GM18909 (cell line): Measurements from ENCODE around the gene DPY19L3.
"Not testable (repeated sequence)": the region's sequence is repeated elsewhere in the genome, so short reads cannot be mapped to it uniquely, and the experiment has no call there.

Experiments used
- ATAC-seq: cut with Tn5 transposase; IDR thresholded peaks from one replicate; pipeline ENCODE4 v1.9.1; 2021; ENCODE audit warnings: mild to moderate bottlenecking; ENCODE audit not compliant: unreplicated experiment, poor library complexity

Gene DPY19L3

GRCh38 chr19:32489971-32490370 is 84.4 kb downstream of the DPY19L3 start:
- ATAC-seq: no peak

DNA sequence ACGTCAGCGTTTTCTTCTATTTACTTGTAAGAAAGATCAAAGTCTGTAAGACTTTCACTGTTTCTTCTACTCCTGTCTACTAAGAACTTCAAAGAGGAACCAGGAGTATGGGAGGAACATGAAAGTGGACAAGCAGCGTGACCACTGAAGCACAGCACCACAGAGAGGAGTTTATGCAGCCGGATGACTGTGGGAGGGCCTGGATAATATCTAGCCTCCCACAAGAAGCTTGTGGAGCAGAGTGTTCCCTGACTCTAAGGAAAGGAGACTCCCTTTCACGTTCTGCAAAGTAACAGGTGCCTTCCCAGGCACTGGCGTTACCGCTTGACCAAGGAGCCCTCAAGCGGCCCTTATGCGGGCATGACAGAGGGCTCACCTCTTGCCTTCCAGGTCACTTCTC is 91.8 kb downstream of the DPY19L3 start:
- ATAC-seq: no peak

GRCh38 chr19:32498648-32499200 is 93.2 kb downstream of the DPY19L3 start:
- ATAC-seq: no peak

DNA sequence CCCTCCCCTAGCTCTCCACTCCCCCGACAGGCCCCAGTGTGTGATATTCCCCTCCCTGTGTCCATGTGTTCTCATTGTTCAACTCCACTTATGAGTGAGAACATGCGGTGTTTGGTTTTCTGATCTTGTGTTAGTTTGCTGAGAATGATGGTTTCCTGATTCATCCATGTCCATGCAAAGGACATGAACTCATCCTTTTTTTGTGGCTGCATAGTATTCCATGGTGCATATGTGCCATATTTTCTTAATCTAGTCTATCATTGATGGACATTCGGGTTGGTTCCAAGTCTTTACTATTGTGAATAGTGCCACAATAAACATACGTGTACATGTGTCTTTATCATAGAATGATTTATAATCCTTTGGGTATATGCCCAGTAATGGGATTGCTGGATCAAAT is 106.9 kb downstream of the DPY19L3 start:
- ATAC-seq: not testable (repeated sequence)

DNA sequence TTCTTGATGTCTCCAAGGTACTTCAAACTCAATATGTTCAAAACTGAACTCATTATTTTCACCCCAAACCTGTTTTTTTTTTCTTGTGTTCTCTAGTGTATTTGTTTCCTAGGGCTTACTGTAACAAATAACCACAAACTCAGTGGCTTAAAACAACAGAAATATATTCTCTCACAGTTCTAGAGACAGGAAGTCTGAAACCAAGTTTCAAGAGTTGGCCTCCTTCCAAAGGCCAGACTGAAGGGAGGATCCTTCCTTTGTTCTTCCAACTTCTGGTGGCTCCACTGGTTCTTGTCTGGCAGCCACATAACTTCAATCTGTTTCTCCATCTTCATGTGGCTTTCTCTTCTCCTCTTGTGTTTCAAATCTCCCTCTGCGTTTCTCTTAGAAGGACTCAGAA is 113.5 kb downstream of the DPY19L3 start:
- ATAC-seq: no peak

GRCh38 chr19:32522967-32523366 is 117.4 kb downstream of the DPY19L3 start:
- ATAC-seq: no peak

DNA sequence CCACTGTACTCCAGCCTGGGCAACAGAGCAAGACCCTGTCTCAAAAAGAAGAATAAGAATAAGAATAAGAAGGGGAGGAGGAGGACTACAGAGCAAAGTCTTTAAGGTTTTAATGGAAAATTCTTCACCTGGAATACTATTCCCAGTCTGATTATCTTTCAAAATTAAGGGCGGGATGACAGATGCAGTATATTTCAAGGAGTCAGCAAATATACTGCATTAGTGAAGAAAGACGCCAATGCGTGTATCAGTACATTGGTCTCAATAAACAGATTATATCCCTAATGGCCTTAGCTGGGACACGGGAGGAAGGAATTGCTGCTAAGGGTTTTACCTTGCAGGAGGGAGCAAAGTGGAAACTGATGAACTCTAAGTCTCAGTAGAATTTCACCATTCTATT is 121.3 kb downstream of the DPY19L3 start:
- no peak for ATAC-seq

DNA sequence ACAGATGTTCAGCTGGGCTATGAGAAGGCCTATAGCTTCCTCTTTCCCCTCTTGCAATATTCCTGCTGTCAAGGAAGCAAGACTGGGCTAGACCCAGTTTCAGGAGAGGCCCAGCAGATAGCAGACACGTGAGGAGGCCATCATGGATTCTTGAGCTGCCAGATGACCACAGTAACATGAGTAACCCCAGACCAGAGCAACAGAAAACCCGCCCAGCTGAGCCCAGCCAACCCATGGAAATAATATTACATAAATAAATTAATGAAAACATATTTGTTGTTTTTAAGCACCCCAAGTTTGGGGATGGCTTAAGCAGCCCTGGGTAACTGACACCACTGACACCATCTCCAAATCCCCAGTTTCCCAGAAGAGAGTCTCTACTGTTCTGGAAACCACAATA is 125.2 kb downstream of the DPY19L3 start:
- ATAC-seq: no peak

DNA sequence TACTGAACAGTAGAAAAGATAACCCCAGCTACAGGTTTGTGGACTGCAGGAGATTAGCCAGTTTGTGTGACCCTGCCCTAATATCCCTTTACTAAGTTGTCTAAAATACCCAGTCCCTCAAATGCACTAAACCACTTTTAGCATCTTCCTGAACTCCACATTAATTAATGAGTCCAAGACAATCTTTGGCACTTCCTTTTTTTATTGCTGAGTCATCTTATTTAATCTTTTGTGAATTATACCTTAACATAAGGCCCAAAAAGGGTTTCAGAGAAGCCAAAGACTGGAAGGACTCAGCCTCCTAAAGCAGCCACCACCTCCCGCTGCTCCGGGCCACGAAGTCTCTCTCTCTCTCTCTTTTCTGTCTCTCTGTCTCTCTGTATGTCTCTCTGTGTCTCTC is 126.7 kb downstream of the DPY19L3 start:
- ATAC-seq: no peak
